Common myeloid progenitor, CD34-positive (primary cell): ENCODE results near the gene PRKCE.

ENCODE experiments used
- CTCF ChIA-PET: fragments of 350-600 bp; sonication (Branson Sonifier 250); formaldehyde crosslinking; loops from one replicate; lab custom pipeline; 2021; ENCODE audit warnings: antibody characterized with exemption; lab: Charles Lee
- POLR2A ChIA-PET: fragments of 350-600 bp; sonication (Branson Sonifier 250); formaldehyde crosslinking; loops from one replicate; lab custom pipeline; 2021; ENCODE audit warnings: antibody characterized with exemption; lab: Charles Lee
- DNase-seq, 3 donors: peaks; one replicate each; pipeline versions ENCODE4 v3.0.0 to v3.0.0-alpha.2; 2013
- H3K27ac ChIP-seq, 2 experiments: 1 replicate in 1 of 2; 2 replicates in 1 of 2; pipeline ENCODE4 v1.7.0; 2013; ENCODE audit warnings: inconsistent platforms in 2 of 2, low read length in 2 of 2, mild to moderate bottlenecking in 2 of 2, low read depth in 1 of 2, moderate library complexity in 1 of 2; ENCODE audit not compliant: severe bottlenecking in 2 of 2, insufficient read depth in 1 of 2, poor library complexity in 1 of 2
- H3K27me3 ChIP-seq, 5 experiments: replicated peaks in 2 of 5; 1 replicate in 3 of 5; 2 replicates in 2 of 5; pipeline versions ENCODE4 v1.6.1 to v1.7.0; 2013; ENCODE audit warnings: low read length in 4 of 5, mild to moderate bottlenecking in 2 of 5, moderate library complexity in 2 of 5, inconsistent platforms in 1 of 5; ENCODE audit not compliant: insufficient read depth in 5 of 5, control insufficient read depth in 4 of 5
- H3K36me3 ChIP-seq, 4 experiments: 1 replicate in 2 of 4; 2 replicates in 2 of 4; pipeline versions ENCODE4 v1.6.1 to v1.7.0; 2013; ENCODE audit warnings: low read length in 3 of 4, control low read depth in 1 of 4, mild to moderate bottlenecking in 1 of 4; ENCODE audit not compliant: control insufficient read depth in 4 of 4, insufficient read depth in 4 of 4
- H3K4me1 ChIP-seq, 4 experiments: 1 replicate in 3 of 4; 2 replicates in 1 of 4; pipeline versions ENCODE4 v1.6.1 to v1.7.1; 2013; ENCODE audit warnings: low read length in 3 of 4, mild to moderate bottlenecking in 3 of 4, control low read depth in 1 of 4, inconsistent platforms in 1 of 4, moderate library complexity in 1 of 4; ENCODE audit not compliant: control insufficient read depth in 4 of 4, insufficient read depth in 4 of 4; ENCODE audit errors: control extremely low read depth in 1 of 4
- H3K4me3 ChIP-seq, 7 experiments: 1 replicate in 4 of 7; 2 replicates in 3 of 7; pipeline versions ENCODE4 v1.5.1 to v1.7.0; 2013; ENCODE audit warnings: mild to moderate bottlenecking in 7 of 7, low read length in 6 of 7, moderate library complexity in 6 of 7, inconsistent platforms in 2 of 7, low read depth in 2 of 7, control low read depth in 1 of 7; ENCODE audit not compliant: insufficient read depth in 4 of 7, control insufficient read depth in 1 of 7; ENCODE audit errors: extremely low read depth in 1 of 7
- H3K9me3 ChIP-seq, 5 experiments: 1 replicate in 4 of 5; 2 replicates in 1 of 5; pipeline versions ENCODE4 v1.6.1 to v1.7.1; 2013; ENCODE audit warnings: low read length in 4 of 5, mild to moderate bottlenecking in 2 of 5, inconsistent platforms in 1 of 5, low read depth in 1 of 5, moderate library complexity in 1 of 5; ENCODE audit not compliant: control insufficient read depth in 4 of 5, insufficient read depth in 2 of 5; ENCODE audit errors: control extremely low read depth in 1 of 5
- WGBS: methylation state at CpG from one replicate; pipeline ENCODE4 v1.1.5; 2013; ENCODE audit not compliant: insufficient coverage; 5-methylcytosine and 5-hydroxymethylcytosine counted together

Gene PRKCE

DNA sequence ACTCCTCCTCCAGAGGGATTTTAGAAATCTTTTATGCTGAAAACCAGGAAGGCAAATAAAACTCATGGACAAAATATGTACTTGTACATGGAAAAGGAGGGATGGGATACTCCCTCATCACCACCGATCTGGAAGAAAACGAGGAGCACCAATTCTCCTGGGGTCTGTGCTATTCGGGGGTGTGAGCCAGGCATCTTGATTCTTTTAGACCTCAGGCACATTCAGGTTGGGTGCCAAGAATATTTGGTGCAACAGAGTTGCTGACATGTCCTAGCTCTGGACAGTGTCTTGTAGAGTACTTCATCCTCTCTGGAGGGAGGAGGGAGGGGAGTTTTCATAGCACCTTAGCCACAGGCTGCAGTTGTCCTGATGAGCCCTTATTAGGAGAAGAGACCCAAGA, 163.0 kb downstream of the PRKCE start:
- no peak for DNase-seq
- H3K36me3 ChIP-seq: no peaks in the 10 kb centered on the region
- POLR2A ChIA-PET: no interaction called here
- no peaks in the 10 kb centered on the region for H3K4me1 ChIP-seq
- WGBS: 100% methylated on average over 1 of the region's 3 CpGs
- CTCF ChIA-PET: interaction anchor here (0.8 to 1.8 kb wide), 2 partner anchors 9 to 36 kb away, joined by 3 to 6 read pairs; no protein-coding TSS in a partner anchor
- no peak overlapping the region for H3K4me3 ChIP-seq
- H3K27me3 ChIP-seq: no peaks in the 10 kb centered on the region
- H3K9me3 ChIP-seq: no peaks in the 10 kb centered on the region
- no peak overlapping the region for H3K27ac ChIP-seq

DNA sequence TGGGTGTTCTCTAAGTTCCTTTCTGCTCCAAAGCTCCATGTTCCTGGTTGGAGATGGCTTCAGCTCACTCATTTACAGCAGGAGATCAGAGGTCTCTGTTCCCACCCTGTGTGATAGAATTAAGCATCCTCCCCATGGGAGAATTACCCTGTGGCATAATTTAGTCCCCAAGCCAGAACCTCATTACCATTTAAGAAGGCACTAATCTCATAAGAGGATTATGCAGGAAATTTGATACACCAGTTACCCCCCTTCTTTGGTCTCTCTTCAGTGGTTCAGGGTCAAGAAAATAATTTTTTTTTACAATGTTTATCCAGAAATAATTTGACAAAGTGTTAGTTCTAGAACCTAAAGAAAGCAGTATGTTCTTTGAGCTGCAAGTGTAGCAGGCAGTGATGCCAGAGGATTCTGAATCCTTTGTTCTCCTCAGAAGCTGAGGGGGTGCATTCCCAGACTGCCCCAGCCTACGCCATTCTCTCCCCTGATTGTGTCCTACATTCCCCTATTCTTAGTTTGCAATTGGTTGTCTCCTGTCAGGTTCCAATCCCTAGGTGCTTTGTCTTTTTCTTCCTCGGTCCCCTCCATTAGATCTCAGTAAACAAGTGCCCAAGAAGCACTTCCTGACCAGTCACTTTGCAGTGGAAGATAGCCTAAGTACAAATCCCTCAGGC, 163.6 kb downstream of the PRKCE start:
- CTCF ChIA-PET: interaction anchor here (1.4 kb wide), 1 partner anchor 7 kb away, joined by 5 read pairs; no protein-coding TSS in a partner anchor
- Histone ChIP-seq H3K27me3 (no peaks in the 10 kb centered on the region), H3K4me3 (no peak overlapping the region), H3K36me3 (no peaks in the 10 kb centered on the region), H3K4me1 (no peaks in the 10 kb centered on the region), H3K9me3 (no peaks in the 10 kb centered on the region), H3K27ac (no peak overlapping the region)
- 100% methylated on average over 1 of the region's 2 CpGs for WGBS
- POLR2A ChIA-PET: no interaction called here
- no peak for DNase-seq

DNA sequence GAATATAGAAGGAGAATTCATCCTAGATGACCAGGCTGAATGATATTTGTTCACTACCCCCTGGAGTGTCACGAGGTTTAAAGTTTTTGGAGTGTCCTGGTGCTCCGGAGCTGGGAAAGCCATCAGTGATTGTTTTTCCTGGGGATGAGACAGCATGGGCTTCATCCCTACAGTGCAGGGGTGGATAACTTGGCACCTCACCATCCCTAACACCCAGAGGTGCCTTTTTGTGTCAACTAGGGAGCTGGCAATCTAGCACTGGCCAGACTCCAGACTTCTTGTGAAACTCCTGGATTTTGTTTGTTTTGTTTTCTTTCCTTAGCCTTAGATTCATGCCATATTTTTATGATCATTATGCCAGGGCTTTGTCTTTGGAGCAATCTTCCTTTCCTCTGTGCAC, 164.8 kb downstream of the PRKCE start:
- H3K27ac ChIP-seq: no peak overlapping the region
- no peaks in the 10 kb centered on the region for H3K27me3 ChIP-seq
- WGBS: 94% methylated on average over 2 of the region's 2 CpGs
- POLR2A ChIA-PET: no interaction called here
- no peaks in the 10 kb centered on the region for H3K36me3 ChIP-seq
- no peak for DNase-seq
- CTCF ChIA-PET: interaction anchor here (1.4 kb wide), 1 partner anchor 8 kb away, joined by 5 read pairs; no protein-coding TSS in a partner anchor
- no peak overlapping the region for H3K4me3 ChIP-seq
- H3K9me3 ChIP-seq: no peaks in the 10 kb centered on the region
- peaks cover 0 to 3% (median 0%) of the 10 kb centered on the region in 4 experiments for H3K4me1 ChIP-seq

DNA sequence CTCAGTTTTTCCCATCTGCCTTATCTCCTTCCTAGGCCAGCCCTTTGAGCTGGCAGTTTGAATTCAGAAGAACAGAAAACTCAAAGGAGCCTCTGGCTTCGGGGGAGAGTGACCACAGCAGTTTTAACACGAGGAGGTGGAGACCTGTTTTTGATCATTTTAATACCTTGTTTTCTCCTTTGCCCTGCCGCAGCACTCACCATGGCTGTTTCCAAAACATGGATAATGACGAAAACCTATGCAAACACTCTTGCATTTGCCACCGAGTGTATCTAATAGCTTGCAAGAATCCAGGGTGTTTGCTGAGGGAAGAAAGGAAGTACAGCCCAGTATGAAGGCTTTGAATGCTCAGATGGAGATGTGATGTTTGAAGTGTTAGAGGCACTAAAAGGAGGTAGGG, 167.1 kb downstream of the PRKCE start:
- CTCF ChIA-PET: interaction anchor here (1.1 to 1.8 kb wide), 2 partner anchors 14 to 25 kb away, joined by 4 read pairs; no protein-coding TSS in a partner anchor
- POLR2A ChIA-PET: no interaction called here
- Histone ChIP-seq H3K4me1 (peaks cover 0 to 11% (median under 1%) of the 10 kb centered on the region in 4 experiments), H3K9me3 (no peaks in the 10 kb centered on the region), H3K27ac (no peak overlapping the region), H3K4me3 (no peak overlapping the region), H3K36me3 (no peaks in the 10 kb centered on the region), H3K27me3 (no peaks in the 10 kb centered on the region)
- no peak for DNase-seq
- 83% methylated on average over 4 of the region's 5 CpGs for WGBS

DNA sequence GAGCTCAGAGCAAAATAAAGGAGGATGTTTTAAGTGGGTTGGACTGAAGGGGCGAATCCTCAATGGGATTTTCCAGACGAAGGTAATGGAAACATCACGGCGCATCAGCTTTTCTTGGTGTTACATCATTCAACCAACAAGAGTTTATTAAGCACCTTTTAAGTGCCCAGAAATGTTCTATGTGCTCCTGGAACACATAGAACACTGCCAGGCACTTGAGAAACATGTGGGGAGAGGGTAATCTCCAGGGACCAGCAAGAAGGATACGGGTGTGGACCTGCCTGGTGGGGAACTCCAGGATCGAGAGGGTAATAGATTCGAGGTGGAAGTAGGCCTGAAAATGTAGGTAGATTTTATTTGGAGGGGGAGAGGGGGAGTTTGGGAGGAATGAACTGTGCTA, 168.6 kb downstream of the PRKCE start:
- no peaks in the 10 kb centered on the region for H3K9me3 ChIP-seq
- WGBS: 100% methylated on average over 3 of the region's 7 CpGs
- no peaks in the 10 kb centered on the region for H3K36me3 ChIP-seq
- H3K27ac ChIP-seq: no peak overlapping the region
- no peak overlapping the region for H3K4me3 ChIP-seq
- H3K4me1 ChIP-seq: peaks cover 0 to 16% (median 3%) of the 10 kb centered on the region in 4 experiments
- H3K27me3 ChIP-seq: no peaks in the 10 kb centered on the region
- CTCF ChIA-PET: interaction anchor here (0.9 to 1.8 kb wide), 3 partner anchors 20 to 177 kb away, joined by 3 to 4 read pairs (median 3); no protein-coding TSS in a partner anchor
- POLR2A ChIA-PET: no interaction called here
- no peak for DNase-seq

DNA sequence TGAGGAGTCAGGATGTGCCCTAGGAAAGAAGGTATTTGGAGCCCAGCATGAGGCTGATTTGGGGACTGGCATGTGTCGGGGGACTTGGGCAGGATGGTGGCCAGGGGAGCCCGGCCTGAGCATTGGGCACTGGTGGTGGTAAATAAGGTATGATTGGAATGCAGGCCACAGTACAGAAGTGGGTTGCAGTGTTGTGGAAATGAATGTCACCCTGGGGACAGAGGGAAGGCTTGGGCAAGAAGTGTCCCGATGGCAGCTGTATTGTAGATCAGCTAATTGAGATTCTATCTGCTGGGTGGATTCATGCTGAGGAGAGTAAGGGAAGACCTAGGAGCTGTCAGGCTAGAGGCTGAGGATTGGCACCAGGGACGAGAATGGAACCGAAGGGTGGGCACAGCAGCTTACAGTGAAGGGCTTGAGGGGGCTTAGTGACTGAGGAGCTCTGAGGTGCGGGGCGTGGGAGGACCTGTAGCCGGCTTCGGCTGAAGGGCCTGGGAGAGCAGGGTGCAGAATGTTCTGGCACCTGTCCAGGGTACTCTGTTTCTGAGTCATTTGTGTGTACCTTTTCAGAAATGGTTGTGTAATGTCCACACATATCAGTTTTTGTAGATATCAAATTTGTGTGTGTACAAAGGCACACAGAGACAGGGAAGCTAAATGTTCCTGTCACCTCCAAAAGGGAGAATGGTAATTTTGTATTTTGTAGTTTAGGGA, 170.2 kb downstream of the PRKCE start:
- 95% methylated on average over 7 of the region's 9 CpGs for WGBS
- CTCF ChIA-PET: no interaction called here

DNA sequence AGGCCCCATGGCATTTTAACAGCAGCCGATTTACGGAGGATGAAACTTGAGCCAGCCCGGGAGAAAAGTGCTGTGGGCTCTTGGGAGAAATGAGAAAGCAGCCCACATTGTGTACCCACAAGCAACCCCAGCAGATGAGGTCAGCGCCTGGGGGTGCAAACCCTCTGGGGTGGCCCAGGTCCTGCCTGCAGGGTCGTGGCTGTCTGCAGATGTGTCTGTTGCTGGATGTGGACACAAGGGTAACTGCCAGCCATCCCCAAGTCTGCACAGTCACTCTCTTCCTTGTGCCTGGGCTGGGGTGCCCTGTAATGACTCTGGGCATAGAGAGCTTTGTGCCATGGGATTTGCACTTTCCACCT, 170.8 kb downstream of the PRKCE start:
- 86% methylated on average over 5 of the region's 5 CpGs for WGBS
- H3K4me1 ChIP-seq: peaks cover 2 to 30% (median 14%) of the 10 kb centered on the region in 4 experiments
- no peak overlapping the region for H3K27ac ChIP-seq
- no peaks in the 10 kb centered on the region for H3K9me3 ChIP-seq
- ChIA-PET POLR2A (no interaction called here), CTCF (no interaction called here)
- DNase-seq: no peak
- no peaks in the 10 kb centered on the region for H3K27me3 ChIP-seq
- no peak overlapping the region for H3K4me3 ChIP-seq
- no peaks in the 10 kb centered on the region for H3K36me3 ChIP-seq

More for the DNA sequence above, 170.2 kb downstream of the PRKCE start:
- DNase-seq: no peak
- peaks cover 2 to 25% (median 8%) of the 10 kb centered on the region in 4 experiments for H3K4me1 ChIP-seq
- H3K4me3 ChIP-seq: no peak overlapping the region
- no peaks in the 10 kb centered on the region for H3K36me3 ChIP-seq
- H3K27ac ChIP-seq: no peak overlapping the region
- no peaks in the 10 kb centered on the region for H3K27me3 ChIP-seq
- POLR2A ChIA-PET: no interaction called here
- no peaks in the 10 kb centered on the region for H3K9me3 ChIP-seq
